Measurements from ENCODE around the gene ARMC9. TPM values are rescaled to one million over a fixed set of nuclear protein-coding genes. Genes with fewer than 3 reads are reported as not detected.

Gene ARMC9
- total and polyA plus RNA-seq, 8 donors: 4.5 to 114 (median 11.0) TPM

DNA sequence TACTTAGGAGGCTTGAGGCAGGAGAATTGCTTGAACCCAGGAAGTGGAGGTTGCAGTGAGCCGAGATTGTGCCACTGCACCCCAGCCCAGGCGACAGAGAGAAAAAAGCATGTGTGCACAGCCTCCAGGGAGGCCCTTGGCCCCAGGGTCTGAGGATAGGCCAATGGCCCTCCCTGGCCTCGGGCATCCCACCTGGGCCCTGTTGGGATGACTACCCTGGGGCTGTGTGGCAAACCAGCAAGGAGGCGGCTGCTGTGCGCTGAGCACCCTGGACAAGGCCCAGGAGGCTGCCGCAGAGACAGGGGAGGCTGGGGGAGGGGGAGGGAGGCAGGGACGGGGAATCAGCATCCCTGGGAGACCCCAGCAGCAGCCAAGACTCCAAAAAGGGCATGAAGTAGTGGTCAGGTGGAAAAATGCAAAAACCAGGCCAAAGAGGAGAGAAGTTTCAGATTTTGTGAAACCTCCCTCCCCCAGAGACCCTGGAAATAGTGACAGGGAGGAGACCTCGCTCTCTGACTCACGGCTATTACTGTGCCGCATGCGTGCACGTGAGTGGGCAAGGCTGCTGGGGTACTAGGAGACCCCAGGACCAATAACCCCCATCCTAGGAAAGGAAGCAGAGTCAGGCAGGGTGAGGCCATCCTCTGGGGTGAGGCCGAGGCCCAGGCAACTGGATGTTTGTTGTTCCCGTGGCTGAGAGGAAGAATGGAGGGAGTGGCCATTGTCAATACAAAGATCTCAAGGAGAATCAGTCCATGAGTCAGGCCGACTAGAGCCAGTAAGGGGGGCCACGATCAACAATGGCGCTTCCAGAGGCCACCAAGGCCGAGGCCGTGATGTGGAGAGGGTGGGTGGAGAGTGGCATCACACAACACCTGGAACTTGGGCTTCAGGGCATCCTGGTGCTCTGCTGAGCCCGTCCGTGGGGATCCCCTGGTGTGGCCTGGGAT lies 181.1 kb downstream of the ARMC9 start:
- H3K4me3 ChIP-seq: no peak overlapping the region
- H3K27ac ChIP-seq: peak overlapping the region in 4 of 5 donors; percentile 51 to 60 (median 58)
- intact Hi-C loops (cut with DNase I; ENCODE audit: low total_unique reads): no loop called here
- WGBS, 5 donors: 70 to 78% (median 75%) methylated on average over 17 to 21 of the region's 21 CpGs
- H3K36me3 ChIP-seq: no peaks in the 10 kb centered on the region
- DNase-seq: peak; percentile 45 to 86
- TF ChIP-seq POLR2AphosphoS5 (IDR thresholded peaks at IDR 0.05): peak in 1 of 3 donors; percentile 66
- TF ChIP-seq POLR2A (IDR thresholded peaks at IDR 0.05): no peak
- TF ChIP-seq EP300 (IDR thresholded peaks at IDR 0.05): no peak
- TF ChIP-seq, protein P1, sequence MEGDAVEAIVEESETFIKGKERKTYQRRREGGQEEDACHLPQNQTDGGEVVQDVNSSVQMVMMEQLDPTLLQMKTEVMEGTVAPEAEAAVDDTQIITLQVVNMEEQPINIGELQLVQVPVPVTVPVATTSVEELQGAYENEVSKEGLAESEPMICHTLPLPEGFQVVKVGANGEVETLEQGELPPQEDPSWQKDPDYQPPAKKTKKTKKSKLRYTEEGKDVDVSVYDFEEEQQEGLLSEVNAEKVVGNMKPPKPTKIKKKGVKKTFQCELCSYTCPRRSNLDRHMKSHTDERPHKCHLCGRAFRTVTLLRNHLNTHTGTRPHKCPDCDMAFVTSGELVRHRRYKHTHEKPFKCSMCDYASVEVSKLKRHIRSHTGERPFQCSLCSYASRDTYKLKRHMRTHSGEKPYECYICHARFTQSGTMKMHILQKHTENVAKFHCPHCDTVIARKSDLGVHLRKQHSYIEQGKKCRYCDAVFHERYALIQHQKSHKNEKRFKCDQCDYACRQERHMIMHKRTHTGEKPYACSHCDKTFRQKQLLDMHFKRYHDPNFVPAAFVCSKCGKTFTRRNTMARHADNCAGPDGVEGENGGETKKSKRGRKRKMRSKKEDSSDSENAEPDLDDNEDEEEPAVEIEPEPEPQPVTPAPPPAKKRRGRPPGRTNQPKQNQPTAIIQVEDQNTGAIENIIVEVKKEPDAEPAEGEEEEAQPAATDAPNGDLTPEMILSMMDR (IDR thresholded peaks at IDR 0.05): no peak
- H3K4me1 ChIP-seq: peaks cover 22 to 47% (median 24%) of the 10 kb centered on the region in 4 donors
- H3K9me3 ChIP-seq: peaks cover 0 to 3% (median under 1%) of the 10 kb centered on the region in 4 donors
- H3K27me3 ChIP-seq: no peaks in the 10 kb centered on the region

DNA sequence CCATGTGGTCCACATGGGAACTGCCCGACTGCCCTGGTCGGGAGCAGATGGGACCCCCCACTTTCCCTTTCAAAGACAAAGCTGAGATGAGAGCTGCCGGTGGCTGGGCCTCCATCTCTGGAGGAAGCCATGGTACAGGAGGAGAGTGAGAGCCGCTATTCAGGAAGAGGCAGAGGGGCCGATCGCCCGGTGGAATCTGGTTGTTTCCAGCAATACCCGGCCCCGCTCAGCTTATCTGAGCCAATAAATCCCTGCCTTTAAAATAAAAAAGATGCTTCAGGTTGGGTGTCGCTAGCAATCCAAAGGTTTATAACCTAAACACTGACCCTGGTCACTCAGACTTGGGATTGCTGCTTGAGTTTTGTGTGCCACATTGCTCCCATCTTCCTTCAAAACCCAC lies 181.9 kb downstream of the ARMC9 start:
- WGBS, 5 donors: 86 to 97% (median 96%) methylated on average over 10 of the region's 10 CpGs
- Histone ChIP-seq H3K4me3 (no peak overlapping the region), H3K27me3 (no peaks in the 10 kb centered on the region), H3K27ac (peak overlapping the region in 1 of 5 donors; percentile 59), H3K36me3 (no peaks in the 10 kb centered on the region), H3K4me1 (peaks cover 15 to 40% (median 24%) of the 10 kb centered on the region in 4 donors), H3K9me3 (peaks cover 0 to 11% (median 5%) of the 10 kb centered on the region in 4 donors)
- no peak for DNase-seq
- intact Hi-C loops (cut with DNase I; ENCODE audit: low total_unique reads): no loop called here
- no peak for TF ChIP-seq POLR2A (IDR thresholded peaks at IDR 0.05)
- no peak for TF ChIP-seq EP300 (IDR thresholded peaks at IDR 0.05)
- no peak for TF ChIP-seq POLR2AphosphoS5 (IDR thresholded peaks at IDR 0.05)
- TF ChIP-seq, protein P1 (IDR thresholded peaks at IDR 0.05): no peak

DNA sequence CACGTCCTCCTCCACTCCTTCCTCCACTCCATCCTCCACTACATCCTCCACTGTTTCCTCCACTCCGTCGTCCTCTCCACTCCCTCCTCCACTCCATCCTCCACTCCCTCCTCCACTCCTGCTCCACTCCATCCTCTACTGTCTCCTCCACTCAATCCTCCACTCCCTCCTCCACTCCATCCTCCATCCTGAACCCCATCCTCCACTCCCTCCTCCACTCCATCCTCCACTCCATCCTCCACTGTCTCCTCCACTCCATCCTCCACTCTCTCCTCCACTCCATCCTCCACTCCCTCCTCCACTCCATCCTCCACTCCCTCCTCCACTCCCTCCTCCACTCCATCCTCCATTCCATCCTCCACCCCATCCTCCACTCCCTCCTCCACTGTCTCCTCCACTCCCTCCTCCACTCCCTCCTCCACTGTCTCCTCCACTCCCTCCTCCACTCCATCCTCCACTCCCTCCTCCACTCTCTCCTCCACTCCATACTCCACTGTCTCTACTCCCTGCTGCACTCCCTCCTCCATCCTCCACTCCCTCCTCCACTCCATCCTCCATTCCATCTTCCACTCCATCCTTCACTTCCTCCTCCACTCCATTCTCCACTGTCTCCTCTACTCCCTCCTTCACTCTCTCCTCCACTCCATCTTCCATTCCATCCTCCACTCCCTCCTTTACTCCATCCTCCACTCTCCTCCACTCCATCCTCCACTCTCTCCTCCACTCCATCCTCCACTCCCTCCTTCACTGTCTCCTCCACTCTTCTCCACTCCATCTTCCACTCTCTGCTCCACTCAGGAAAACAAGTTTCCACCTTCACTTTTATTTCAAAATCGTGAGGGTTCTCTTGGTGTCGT lies 182.8 kb downstream of the ARMC9 start:
- intact Hi-C loops (cut with DNase I; ENCODE audit: low total_unique reads): no loop called here
- WGBS, 5 donors: 88 to 92% (median 90%) methylated on average over 5 of the region's 5 CpGs
- no peaks in the 10 kb centered on the region for H3K27me3 ChIP-seq
- H3K9me3 ChIP-seq: peaks cover 0 to 14% (median 6%) of the 10 kb centered on the region in 4 donors
- H3K4me1 ChIP-seq: peaks cover 7 to 31% (median 22%) of the 10 kb centered on the region in 4 donors
- no peak overlapping the region for H3K4me3 ChIP-seq
- H3K36me3 ChIP-seq: peaks cover 0 to 6% (median 0%) of the 10 kb centered on the region in 4 donors
- no peak overlapping the region for H3K27ac ChIP-seq
- TF ChIP-seq, protein P1 (IDR thresholded peaks at IDR 0.05): no peak
- TF ChIP-seq POLR2AphosphoS5 (IDR thresholded peaks at IDR 0.05): no peak
- no peak for TF ChIP-seq POLR2A (IDR thresholded peaks at IDR 0.05)
- no peak for TF ChIP-seq EP300 (IDR thresholded peaks at IDR 0.05)
- DNase-seq: no peak

- intact Hi-C loops (cut with DNase I; ENCODE audit: low total_unique reads): no loop called here
Measured at GRCh38 chr2:231382116-231382515, 183.7 kb downstream of the ARMC9 start.

More at GRCh38 chr2:231382116-231382515, 183.7 kb downstream of the ARMC9 start:
- Histone ChIP-seq H3K4me1 (peaks cover 7 to 25% (median 20%) of the 10 kb centered on the region in 4 donors), H3K9me3 (peaks cover 0 to 14% (median 6%) of the 10 kb centered on the region in 4 donors), H3K4me3 (no peak overlapping the region), H3K27ac (no peak overlapping the region), H3K27me3 (no peaks in the 10 kb centered on the region), H3K36me3 (peaks cover 0 to 8% (median 0%) of the 10 kb centered on the region in 4 donors)
- no peak for DNase-seq
- 89 to 94% (median 92%) methylated on average over 4 to 8 of the region's 8 CpGs for WGBS, 5 donors
- TF ChIP-seq POLR2AphosphoS5 (IDR thresholded peaks at IDR 0.05) (no peak), EP300 (IDR thresholded peaks at IDR 0.05) (no peak), POLR2A (IDR thresholded peaks at IDR 0.05) (no peak)
- TF ChIP-seq, protein P1 (IDR thresholded peaks at IDR 0.05): no peak
